Body of pancreas (tissue), 4 donors: ENCODE results near the gene EN2. TPM values are rescaled to one million over a fixed set of nuclear protein-coding genes. Genes with fewer than 3 reads are reported as not detected.

Source experiments
- ATAC-seq: fragments of 150-250 bp; one replicate; pipeline ENCODE4 v1.9.1; 2016
- DNase-seq, 4 donors: peaks; one replicate each; pipeline ENCODE4 v3.0.0-alpha.2; 2019
- H3K27ac ChIP-seq, 4 donors: fragments of 200-600 bp; sonication (generic); 1 replicate in 3 of 4; 2 replicates in 1 of 4; pipeline versions ENCODE4 v1.5.1 to v1.6.1; 2016 to 2019; ENCODE audit warnings: mild to moderate bottlenecking in 1 of 4, mixed read lengths in 1 of 4, moderate library complexity in 1 of 4
- H3K27me3 ChIP-seq, 2 donors: fragments of 200-600 bp; sonication (generic); one replicate each; pipeline ENCODE4 v1.6.0; 2016; ENCODE audit warnings: mild to moderate bottlenecking in 1 of 2
- H3K36me3 ChIP-seq, 2 donors: fragments of 200-600 bp; sonication (generic); replicated peaks in 1 of 2; 2 replicates each; pipeline ENCODE4 v1.5.1; 2016; ENCODE audit warnings: low read depth in 2 of 2; ENCODE audit not compliant: insufficient read depth in 1 of 2
- H3K4me1 ChIP-seq: fragments of 200-600 bp; sonication (generic); one replicate; pipeline ENCODE4 v1.6.0; 2016
- H3K4me3 ChIP-seq, 2 donors: fragments of 200-600 bp; sonication (generic); 1 replicate in 1 of 2; 2 replicates in 1 of 2; pipeline ENCODE4 v1.5.1; 2016 to 2019
- H3K9me3 ChIP-seq, 3 donors: fragments of 200-600 bp; sonication (generic); 1 replicate in 2 of 3; 2 replicates in 1 of 3; pipeline ENCODE4 v1.5.1; 2016
- POLR2A ChIP-seq, 3 donors: fragments of 450-650 bp; IDR thresholded peaks; one replicate each; pipeline ENCODE4 v1.6.1; 2016; ENCODE audit warnings: antibody characterized with exemption in 3 of 3, mild to moderate bottlenecking in 2 of 3
- WGBS, 2 donors: methylation state at CpG; one replicate each; pipeline ENCODE4 v1.1.5; 2017; 5-methylcytosine and 5-hydroxymethylcytosine counted together
- intact Hi-C: fragments of 100-400 bp; cut with DNase I; formaldehyde crosslinking; loops from one replicate; pipeline ENCODE4 v1.15.1; 2023
- total RNA-seq, 2 donors: library from RNA; depleted of rRNA; stranded (reverse); fragments of >200 nt; gene quantifications; one replicate each; pipeline ENCODE4 v1.1.0, GENCODE V29; 2016
- TF ChIP-seq, protein P1 (sequence below), 7 experiments: fragments of 450-650 bp in 4 of 7; fragments of 200-600 bp in 3 of 7; sonication (generic) in 3 of 7; IDR thresholded peaks; one replicate each; pipeline ENCODE4 v1.5.1; 2016 to 2019; ENCODE audit warnings: antibody characterized with exemption in 7 of 7

The EN2 gene
- total RNA-seq, 2 donors from 2014 or later, result not detected

DNA sequence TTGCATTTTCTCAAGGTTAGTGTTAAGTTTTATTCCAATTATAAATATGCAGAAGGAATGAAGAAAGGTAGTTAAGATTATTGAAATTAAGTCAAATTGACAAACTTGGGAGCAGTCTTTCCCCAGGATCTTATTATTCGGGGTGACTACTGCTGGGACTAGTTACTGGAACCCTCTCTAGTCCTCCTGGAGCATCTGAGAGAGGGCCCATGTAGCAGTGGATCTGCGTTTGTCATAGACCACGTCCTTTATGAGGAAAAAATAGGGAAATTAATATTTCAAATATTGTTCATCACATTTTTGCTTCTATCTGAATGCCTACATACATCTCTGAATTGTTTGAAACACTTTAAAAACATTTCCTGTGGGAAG lies 47.5 kb downstream of the EN2 start:
- DNase-seq (no peak), ATAC-seq (no peak)
- peaks cover 11% of the 10 kb centered on the region for H3K4me1 ChIP-seq
- intact Hi-C loops, result no loop called here
- no peak overlapping the region for H3K27ac ChIP-seq
- no peaks in the 10 kb centered on the region for H3K9me3 ChIP-seq
- TF ChIP-seq POLR2A (IDR thresholded peaks at IDR 0.05), result no peak
- TF ChIP-seq, protein P1, sequence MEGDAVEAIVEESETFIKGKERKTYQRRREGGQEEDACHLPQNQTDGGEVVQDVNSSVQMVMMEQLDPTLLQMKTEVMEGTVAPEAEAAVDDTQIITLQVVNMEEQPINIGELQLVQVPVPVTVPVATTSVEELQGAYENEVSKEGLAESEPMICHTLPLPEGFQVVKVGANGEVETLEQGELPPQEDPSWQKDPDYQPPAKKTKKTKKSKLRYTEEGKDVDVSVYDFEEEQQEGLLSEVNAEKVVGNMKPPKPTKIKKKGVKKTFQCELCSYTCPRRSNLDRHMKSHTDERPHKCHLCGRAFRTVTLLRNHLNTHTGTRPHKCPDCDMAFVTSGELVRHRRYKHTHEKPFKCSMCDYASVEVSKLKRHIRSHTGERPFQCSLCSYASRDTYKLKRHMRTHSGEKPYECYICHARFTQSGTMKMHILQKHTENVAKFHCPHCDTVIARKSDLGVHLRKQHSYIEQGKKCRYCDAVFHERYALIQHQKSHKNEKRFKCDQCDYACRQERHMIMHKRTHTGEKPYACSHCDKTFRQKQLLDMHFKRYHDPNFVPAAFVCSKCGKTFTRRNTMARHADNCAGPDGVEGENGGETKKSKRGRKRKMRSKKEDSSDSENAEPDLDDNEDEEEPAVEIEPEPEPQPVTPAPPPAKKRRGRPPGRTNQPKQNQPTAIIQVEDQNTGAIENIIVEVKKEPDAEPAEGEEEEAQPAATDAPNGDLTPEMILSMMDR (IDR thresholded peaks at IDR 0.05), result no peak
- no peaks in the 10 kb centered on the region for H3K36me3 ChIP-seq
- H3K4me3 ChIP-seq, result no peak overlapping the region
- H3K27me3 ChIP-seq, result peaks cover 0 to 27% of the 10 kb centered on the region in 2 donors
- WGBS, 2 donors, result 37 to 53% methylated on average over 3 of the region's 3 CpGs

DNA sequence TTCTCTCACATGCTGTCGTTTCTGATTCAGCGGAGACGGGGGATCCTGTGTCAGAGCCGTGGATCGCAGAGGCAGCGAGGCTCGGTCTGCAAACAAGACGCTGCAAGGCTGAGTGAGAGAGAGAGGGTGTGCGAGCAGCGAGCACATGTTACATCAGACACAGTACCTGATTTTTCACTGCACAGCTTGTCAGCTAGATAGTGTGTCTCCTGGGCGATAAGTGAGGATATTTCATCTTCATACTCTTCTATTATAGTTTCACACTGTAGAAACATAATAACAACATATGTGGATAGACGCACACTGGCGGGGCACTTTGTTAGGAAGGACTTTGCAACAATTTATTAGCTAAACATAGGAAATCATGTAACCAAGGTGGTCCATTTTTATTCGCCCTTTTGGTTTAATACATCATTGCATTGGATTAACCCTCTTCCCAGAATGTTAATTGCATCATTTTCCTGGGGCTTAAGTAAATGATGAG lies 49.0 kb downstream of the EN2 start:
- intact Hi-C loops, result no loop called here
- 34 to 55% methylated on average over 14 of the region's 14 CpGs for WGBS, 2 donors
- Histone ChIP-seq H3K27ac (no peak overlapping the region), H3K36me3 (no peaks in the 10 kb centered on the region), H3K4me3 (no peak overlapping the region), H3K4me1 (peaks cover 12% of the 10 kb centered on the region), H3K9me3 (no peaks in the 10 kb centered on the region), H3K27me3 (peaks cover 0 to 34% of the 10 kb centered on the region in 2 donors)
- DNase-seq (no peak), ATAC-seq (no peak)
- TF ChIP-seq, protein P1 (IDR thresholded peaks at IDR 0.05), result no peak
- no peak for TF ChIP-seq POLR2A (IDR thresholded peaks at IDR 0.05)

DNA sequence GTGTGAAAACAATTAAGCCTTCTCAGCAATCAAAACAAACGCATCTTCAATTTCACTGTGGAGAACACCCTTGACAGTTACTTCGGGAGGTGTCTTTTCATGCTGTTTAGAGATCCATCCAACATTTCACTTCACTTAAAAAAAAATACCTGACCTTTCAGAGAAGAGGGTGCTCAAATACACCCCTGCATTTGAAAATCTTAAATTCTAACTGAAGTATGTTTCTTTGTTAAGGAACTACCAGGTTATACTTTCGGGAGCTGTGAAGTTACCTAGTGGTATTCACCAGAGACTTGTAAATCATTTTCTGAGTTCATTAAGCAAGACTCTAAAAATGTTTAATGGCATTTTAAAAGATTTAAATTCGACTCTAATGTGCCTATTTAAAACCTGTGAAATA lies 49.6 kb downstream of the EN2 start:
- H3K27ac ChIP-seq, result no peak overlapping the region
- 34 to 47% methylated on average over 4 of the region's 4 CpGs for WGBS, 2 donors
- H3K27me3 ChIP-seq, result peaks cover 0 to 34% of the 10 kb centered on the region in 2 donors
- DNase-seq (no peak), ATAC-seq (no peak)
- H3K9me3 ChIP-seq, result no peaks in the 10 kb centered on the region
- no peaks in the 10 kb centered on the region for H3K36me3 ChIP-seq
- peaks cover 12% of the 10 kb centered on the region for H3K4me1 ChIP-seq
- intact Hi-C loops, result no loop called here
- TF ChIP-seq, protein P1 (IDR thresholded peaks at IDR 0.05), result no peak
- no peak for TF ChIP-seq POLR2A (IDR thresholded peaks at IDR 0.05)
- H3K4me3 ChIP-seq, result no peak overlapping the region

DNA sequence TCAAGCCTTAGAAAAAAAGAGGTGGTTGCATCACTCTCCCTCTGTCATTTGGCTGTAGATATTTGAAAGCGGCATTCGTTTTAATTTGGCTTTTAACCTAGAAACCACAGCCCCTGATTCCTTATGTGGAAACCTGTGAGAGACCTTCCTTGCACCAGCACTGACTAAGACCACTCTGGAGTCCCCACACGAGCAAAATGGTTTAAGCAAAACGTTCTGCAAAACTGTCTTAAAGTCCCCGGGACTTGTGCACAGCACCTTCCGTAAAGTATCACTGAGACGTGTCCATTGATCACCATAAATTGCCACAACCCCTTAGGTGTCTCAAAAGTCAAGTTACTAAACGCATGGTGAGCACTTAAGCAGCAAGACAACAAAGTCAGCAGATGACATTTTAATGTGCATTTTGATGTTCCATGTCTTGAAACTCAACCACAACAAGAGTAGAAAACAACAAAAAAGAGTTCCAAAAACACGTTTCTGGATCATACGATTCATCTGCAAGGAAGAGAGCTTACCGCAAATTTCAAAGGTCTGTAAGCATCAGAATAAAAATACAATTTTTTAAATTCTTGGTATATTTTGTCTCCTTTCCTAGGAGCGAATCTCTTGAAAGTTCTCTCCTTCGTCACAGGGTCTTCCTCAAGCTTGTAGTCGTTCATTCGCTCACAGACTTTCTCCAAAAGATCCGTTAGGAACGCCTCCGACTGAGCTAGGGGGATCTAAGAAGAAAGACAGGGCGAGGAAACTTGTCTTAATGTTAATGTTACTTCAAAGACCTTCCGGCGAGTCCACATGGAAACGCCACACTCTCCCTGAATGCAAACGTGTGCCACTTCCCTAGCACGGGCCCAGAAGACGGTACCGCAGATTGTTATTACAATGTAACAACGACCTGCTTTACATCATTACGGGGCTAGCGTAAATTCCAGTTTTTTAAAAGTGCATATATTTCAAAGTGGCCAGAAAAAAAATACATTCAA lies 50.7 kb downstream of the EN2 start:
- DNase-seq, result no peak
- intact Hi-C loops, result no loop called here
- Histone ChIP-seq H3K9me3 (no peaks in the 10 kb centered on the region), H3K36me3 (no peaks in the 10 kb centered on the region), H3K27me3 (peaks cover 0 to 34% of the 10 kb centered on the region in 2 donors), H3K4me3 (no peak overlapping the region), H3K4me1 (peaks cover 12% of the 10 kb centered on the region), H3K27ac (no peak overlapping the region)
- WGBS, 2 donors, result 27 to 43% methylated on average over 29 of the region's 29 CpGs
- no peak for ATAC-seq
- TF ChIP-seq, protein P1 (IDR thresholded peaks at IDR 0.05), result no peak
- no peak for TF ChIP-seq POLR2A (IDR thresholded peaks at IDR 0.05)
